Activated T-cell treated with anti-CD3 and anti-CD28 coated beads, Interleukin-2, amount 50 U/mL, for 72 hours (primary cell): ENCODE data around the gene AMPH. TPM values are rescaled to one million over a fixed set of nuclear protein-coding genes. Genes with fewer than 3 reads are reported as not detected.
"Not testable (repeated sequence)": the region's sequence is repeated elsewhere in the genome, so short reads cannot be mapped to it uniquely, and the experiment has no call there.

ENCODE experiments used
- ATAC-seq, 2 donors: fragments of 150-1000 bp; cut with Tn5 transposase; replicated peaks in 1 of 2; 2 replicates each; pipeline ENCODE4 v1.10.0; 2021; ENCODE audit warnings: moderate library complexity in 2 of 2, mild to moderate bottlenecking in 1 of 2
- DNase-seq, 2 donors: peaks; one replicate each; pipeline ENCODE4 v3.0.0; 2021 to 2022; ENCODE audit warnings: mixed read lengths in 1 of 2
- H3K27ac Mint-ChIP-seq: one replicate; pipeline ENCODE4 v1.8.0; 2022; ENCODE audit warnings: mild to moderate bottlenecking, moderate library complexity, mixed read lengths
- H3K27me3 Mint-ChIP-seq: one replicate; pipeline ENCODE4 v1.8.0; 2022; ENCODE audit warnings: low read depth, mixed read lengths
- H3K36me3 Mint-ChIP-seq, 2 donors: one replicate each; pipeline ENCODE4 v1.8.0; 2022; ENCODE audit warnings: mixed read lengths in 2 of 2, mild to moderate bottlenecking in 1 of 2; ENCODE audit not compliant: insufficient read depth in 2 of 2
- H3K4me1 Mint-ChIP-seq: one replicate; pipeline ENCODE4 v1.8.0; 2022; ENCODE audit warnings: low read depth, mixed read lengths
- H3K4me3 Mint-ChIP-seq, 2 donors: one replicate each; pipeline ENCODE4 v1.8.0; 2022; ENCODE audit warnings: mild to moderate bottlenecking in 2 of 2, mixed read lengths in 2 of 2, moderate library complexity in 2 of 2
- H3K9me3 Mint-ChIP-seq, 2 donors: one replicate each; pipeline ENCODE4 v1.8.0; 2022; ENCODE audit warnings: mixed read lengths in 2 of 2
- total RNA-seq, 2 donors: library from RNA; stranded (reverse); gene quantifications; one replicate each; pipeline ENCODE4 v1.2.3, GENCODE V29; 2022

AMPH gene
- total RNA-seq, 2 donors from 2014 or later = 0.07 to 0.53 TPM

DNA sequence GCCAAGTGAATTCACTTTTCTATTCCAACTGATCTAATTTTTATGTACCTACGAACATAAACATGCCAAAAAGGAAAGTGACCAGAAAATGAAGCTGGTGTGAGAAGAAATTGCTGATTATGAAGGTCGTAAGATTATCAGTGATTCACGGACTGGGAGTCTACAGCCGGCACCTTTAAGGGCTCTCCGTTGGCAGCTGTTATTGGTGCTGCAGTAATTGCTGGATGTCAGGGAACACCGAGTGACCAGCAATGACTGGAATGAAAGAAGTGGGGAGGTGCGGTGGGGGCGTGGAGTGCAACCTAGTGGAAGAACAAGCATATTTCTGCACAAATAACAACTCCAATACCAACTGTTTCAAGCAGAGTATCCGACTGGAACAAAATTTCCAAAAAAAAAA lies 247.9 kb downstream of the AMPH start:
- H3K27me3 Mint-ChIP-seq = no peaks in the 10 kb centered on the region
- no peak overlapping the region for H3K27ac Mint-ChIP-seq
- H3K4me1 Mint-ChIP-seq = peaks cover 5% of the 10 kb centered on the region
- H3K36me3 Mint-ChIP-seq = peaks cover 4 to 6% of the 10 kb centered on the region in 2 donors
- DNase-seq = no peak
- ATAC-seq = no peak
- no peaks in the 10 kb centered on the region for H3K9me3 Mint-ChIP-seq
- no peak overlapping the region for H3K4me3 Mint-ChIP-seq

DNA sequence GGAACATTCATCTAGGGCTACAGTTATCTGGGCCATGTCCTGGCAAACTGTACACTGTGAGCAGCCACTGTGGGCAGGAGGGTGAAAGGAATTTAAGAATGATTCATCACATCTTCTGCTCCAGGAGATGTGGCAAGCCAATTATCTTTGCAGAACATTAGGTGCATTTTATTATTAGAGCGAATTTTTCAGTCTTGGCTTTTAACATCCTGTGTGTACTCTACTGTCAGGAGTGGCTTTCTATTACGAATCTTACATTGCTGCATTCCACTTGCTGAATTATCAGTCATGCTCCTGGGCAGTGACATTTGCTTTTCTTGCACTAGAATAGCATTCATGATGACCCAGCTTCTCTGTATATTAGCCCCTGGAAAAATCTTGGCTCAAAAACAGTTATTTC lies 248.5 kb downstream of the AMPH start:
- ATAC-seq = no peak
- Mint-ChIP-seq H3K27me3 (no peaks in the 10 kb centered on the region), H3K4me1 (peaks cover 5% of the 10 kb centered on the region), H3K27ac (no peak overlapping the region), H3K9me3 (no peaks in the 10 kb centered on the region), H3K36me3 (peaks cover 4 to 6% of the 10 kb centered on the region in 2 donors), H3K4me3 (no peak overlapping the region)
- no peak for DNase-seq

DNA sequence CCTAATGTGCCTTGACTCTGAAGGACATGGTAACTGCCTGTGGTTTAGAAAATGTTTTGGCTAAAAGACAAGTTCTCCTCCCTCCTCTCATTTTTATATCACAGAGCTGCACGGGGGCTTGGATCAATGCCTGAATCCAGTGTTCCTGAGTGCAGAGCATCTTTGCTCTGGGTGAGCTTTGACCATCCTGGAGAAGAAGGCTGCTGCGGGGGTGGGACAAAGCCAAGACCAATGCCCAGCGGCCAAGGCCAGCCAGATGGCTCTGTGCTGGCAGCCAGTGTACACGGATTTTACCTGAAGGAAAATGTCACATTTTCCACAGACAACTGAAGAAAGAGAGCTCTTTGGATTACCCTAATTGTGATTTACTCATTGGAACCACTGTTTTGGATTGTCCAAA lies 255.7 kb downstream of the AMPH start:
- DNase-seq (no peak), ATAC-seq (no peak)
- no peak overlapping the region for H3K4me3 Mint-ChIP-seq
- H3K4me1 Mint-ChIP-seq = peaks cover 6% of the 10 kb centered on the region
- H3K9me3 Mint-ChIP-seq = no peaks in the 10 kb centered on the region
- H3K27me3 Mint-ChIP-seq = no peaks in the 10 kb centered on the region
- peaks cover 6 to 7% of the 10 kb centered on the region in 2 donors for H3K36me3 Mint-ChIP-seq
- H3K27ac Mint-ChIP-seq = no peak overlapping the region

DNA sequence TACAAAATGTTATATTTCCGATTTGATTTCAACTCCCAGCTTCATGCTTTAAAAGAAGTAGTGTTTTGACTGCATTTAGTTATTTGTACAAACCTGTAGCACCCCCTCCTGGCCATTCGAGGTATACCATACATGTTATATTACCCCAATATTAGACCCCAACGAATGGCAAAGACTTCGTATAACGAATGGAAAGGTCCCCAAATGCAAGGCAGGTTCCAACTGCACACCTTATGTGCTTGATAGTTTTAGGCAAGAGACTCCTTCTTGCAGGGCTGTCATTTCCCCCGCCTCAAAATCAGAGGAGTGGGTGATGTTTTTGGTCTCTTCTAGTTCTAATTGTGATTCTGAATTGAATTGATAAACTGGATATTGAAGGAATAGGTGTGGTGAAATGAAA lies 256.7 kb downstream of the AMPH start:
- H3K4me3 Mint-ChIP-seq = no peak overlapping the region
- peaks cover 14% of the 10 kb centered on the region for H3K4me1 Mint-ChIP-seq
- no peaks in the 10 kb centered on the region for H3K9me3 Mint-ChIP-seq
- no peaks in the 10 kb centered on the region for H3K27me3 Mint-ChIP-seq
- ATAC-seq (peak in 1 of 2 donors; percentile 42), DNase-seq (peak; percentile 45 to 60)
- peaks cover 2% of the 10 kb centered on the region in 2 donors for H3K36me3 Mint-ChIP-seq
- no peak overlapping the region for H3K27ac Mint-ChIP-seq

DNA sequence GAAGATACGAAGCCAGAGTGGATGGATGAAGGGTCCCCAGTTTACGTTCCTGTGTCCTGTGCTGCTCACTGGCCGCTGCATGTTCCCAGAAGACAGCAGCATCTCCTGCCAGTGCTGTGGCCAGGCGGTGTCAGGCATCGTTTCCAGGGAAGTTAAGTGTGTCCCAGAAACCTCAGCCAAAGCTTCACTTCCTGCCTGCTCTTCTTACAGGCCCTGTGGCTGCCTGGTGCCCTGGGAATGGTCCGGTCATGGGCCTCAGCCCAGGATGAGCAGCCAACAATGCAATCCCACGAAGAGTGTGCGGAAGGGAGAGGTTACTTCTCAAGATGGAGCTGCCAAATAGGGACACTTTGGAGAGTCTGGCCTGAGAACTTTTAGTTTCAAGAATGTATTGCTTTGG lies 258.0 kb downstream of the AMPH start:
- no peaks in the 10 kb centered on the region for H3K9me3 Mint-ChIP-seq
- peaks cover 2% of the 10 kb centered on the region in 2 donors for H3K36me3 Mint-ChIP-seq

DNA sequence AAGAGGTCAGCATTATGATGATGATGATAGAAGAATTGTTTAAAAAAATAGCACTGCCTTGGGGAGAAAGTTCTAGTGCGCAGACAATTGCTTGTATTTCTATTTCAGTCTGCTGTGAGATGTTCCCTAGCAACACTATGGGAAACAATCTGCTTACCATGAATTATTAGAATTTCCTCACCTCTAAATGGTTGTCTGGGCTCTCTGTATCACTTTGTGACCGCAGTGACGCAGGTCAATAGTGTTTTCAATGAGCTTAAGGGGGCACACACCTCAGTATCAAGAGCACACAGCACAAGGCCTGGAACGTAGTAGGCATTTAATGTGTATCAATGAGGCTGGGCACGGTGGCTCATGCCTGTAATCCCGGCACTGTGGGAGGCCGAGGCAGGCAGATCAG lies 258.9 kb downstream of the AMPH start:
- ATAC-seq = no peak
- Mint-ChIP-seq H3K4me3 (no peak overlapping the region), H3K27ac (no peak overlapping the region), H3K27me3 (no peaks in the 10 kb centered on the region), H3K36me3 (peaks cover 1 to 2% of the 10 kb centered on the region in 2 donors), H3K4me1 (peaks cover 34% of the 10 kb centered on the region), H3K9me3 (no peaks in the 10 kb centered on the region)
- no peak for DNase-seq

More for the DNA sequence above, 258.0 kb downstream of the AMPH start:
- Mint-ChIP-seq H3K4me3 (no peak overlapping the region), H3K27me3 (no peaks in the 10 kb centered on the region), H3K27ac (no peak overlapping the region), H3K4me1 (peaks cover 26% of the 10 kb centered on the region)
- no peak for ATAC-seq
- DNase-seq = no peak

DNA sequence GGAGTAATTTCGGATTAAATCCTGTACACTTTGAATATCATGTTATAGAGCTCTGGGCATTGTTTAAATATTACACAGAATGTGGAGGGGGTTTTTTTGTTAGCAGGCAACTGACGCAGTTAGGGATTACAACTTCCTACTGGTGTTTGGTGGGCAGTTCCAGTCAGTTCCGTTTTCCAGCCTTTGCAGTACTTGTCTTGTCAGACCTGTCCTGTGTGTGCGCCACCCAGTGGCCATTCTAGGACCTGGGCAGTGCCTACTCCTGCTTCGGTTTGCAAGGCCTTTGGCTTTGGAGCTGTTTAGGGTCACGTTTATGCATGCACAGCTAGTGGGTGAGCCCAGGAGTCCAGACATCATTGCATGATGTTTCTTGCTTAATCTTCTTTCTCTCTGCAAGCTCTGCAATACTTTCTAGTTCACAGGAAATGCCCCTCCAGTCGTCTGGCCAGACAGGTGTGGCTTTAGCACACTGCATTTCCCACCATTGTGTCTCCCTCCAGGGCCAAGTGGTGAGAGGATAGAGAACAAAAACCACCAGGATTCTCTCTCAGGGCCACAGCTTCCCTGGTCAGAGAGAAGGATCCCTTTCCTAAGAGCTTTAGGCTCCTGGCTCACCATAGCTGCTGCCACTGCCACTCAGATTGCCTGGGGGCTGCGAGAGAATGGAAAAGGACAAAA lies 261.2 kb downstream of the AMPH start:
- Mint-ChIP-seq H3K4me1 (peaks cover 45% of the 10 kb centered on the region), H3K4me3 (peak overlapping the region in 1 of 2 donors; percentile 72), H3K9me3 (no peaks in the 10 kb centered on the region), H3K27me3 (no peaks in the 10 kb centered on the region), H3K36me3 (no peaks in the 10 kb centered on the region), H3K27ac (peak overlapping the region; percentile 93)
- peak; percentile 72 to 76 for DNase-seq
- ATAC-seq = peak; percentile 54 to 62

DNA sequence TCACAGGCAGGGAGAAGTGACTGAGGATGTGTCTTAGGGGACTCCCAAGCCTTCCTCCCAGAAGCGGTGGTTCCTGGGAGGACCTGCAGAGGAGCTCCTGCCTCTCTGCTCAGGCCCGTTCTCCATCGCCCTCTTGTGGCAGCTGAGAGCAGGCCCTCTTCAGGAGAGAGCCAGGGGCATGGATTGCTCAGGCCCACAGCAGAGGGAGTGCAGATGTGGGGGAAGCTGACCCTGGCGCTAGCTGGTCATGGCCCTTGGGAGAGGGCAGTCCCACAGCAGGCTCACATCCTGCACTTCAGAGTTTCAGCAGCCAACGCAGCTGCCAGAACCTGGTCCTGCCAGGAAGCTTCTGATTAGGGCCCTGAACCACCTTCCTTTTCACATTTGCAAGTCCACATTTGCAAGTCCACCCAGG lies 263.0 kb downstream of the AMPH start:
- Mint-ChIP-seq H3K27ac (peak overlapping the region; percentile 79), H3K36me3 (peaks cover under 1 to 2% of the 10 kb centered on the region in 2 donors), H3K27me3 (no peaks in the 10 kb centered on the region), H3K4me1 (peaks cover 60% of the 10 kb centered on the region), H3K9me3 (no peaks in the 10 kb centered on the region), H3K4me3 (peak overlapping the region; percentile 56 to 65)
- peak; percentile 64 to 67 for ATAC-seq
- DNase-seq = peak; percentile 79

DNA sequence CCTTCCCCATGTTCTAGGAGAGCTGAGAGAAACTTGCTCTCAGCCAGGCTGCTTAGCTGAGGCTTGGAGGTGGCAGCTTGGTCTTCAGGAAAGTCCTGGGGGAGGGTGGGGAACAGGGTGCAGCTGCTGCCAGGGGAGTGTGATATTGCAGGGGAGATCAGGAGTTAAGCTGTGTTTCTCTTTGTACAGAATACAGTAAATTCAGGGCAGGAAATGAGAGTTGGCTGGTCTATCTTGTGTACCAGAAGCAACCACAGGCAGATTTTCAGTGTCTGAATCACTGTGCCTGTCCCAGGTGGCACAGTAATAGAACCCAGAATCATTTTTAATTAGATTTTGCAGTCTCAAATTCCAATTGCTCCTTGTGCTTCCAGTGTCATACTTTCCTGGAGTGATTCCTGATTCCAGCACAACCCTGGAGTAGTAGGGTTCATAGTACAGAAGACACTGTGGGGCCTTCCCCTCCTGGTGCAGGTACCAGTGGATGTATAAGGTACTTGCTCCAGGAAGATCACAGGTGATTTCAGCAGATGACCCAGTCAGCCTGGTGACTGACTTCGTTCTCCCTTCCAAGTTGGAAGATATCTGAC lies 263.8 kb downstream of the AMPH start:
- ATAC-seq (peak; percentile 71 to 76), DNase-seq (peak; percentile 40 to 42)
- Mint-ChIP-seq H3K4me1 (peaks cover 68% of the 10 kb centered on the region), H3K36me3 (peaks cover 2 to 4% of the 10 kb centered on the region in 2 donors), H3K4me3 (peak overlapping the region; percentile 56 to 65), H3K27me3 (no peaks in the 10 kb centered on the region), H3K9me3 (no peaks in the 10 kb centered on the region), H3K27ac (peak overlapping the region; percentile 93)

DNA sequence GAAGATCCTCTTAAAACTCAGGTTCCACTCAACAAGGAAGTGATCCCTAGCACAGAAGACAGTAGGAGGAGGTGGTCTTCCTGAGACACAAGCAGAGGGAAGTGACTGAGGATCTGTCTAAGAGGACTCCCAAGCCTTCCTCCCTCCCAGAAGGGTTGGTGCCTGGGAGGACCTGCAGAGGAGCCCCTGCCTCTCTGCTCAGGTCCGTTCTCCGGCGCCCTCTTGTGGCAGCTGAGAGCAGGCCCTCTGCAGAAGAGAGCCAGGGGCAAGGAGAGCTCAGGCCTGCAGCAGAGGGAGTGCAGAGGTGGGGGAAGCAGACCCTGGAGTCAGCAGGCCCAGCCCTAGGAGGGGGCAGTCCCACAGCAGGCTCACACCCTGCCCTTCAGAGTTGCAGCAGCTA lies 267.8 kb downstream of the AMPH start:
- H3K27me3 Mint-ChIP-seq, H3K9me3 Mint-ChIP-seq: not testable (repeated sequence)
- Mint-ChIP-seq H3K36me3 (peaks cover 4 to 11% of the 10 kb centered on the region in 2 donors), H3K27ac (peak overlapping the region; percentile 99), H3K4me3 (peak overlapping the region; percentile 87 to 99), H3K4me1 (peaks cover 81% of the 10 kb centered on the region)
- ATAC-seq = peak; percentile 20 to 26
- DNase-seq = peak; percentile 77 to 78

DNA sequence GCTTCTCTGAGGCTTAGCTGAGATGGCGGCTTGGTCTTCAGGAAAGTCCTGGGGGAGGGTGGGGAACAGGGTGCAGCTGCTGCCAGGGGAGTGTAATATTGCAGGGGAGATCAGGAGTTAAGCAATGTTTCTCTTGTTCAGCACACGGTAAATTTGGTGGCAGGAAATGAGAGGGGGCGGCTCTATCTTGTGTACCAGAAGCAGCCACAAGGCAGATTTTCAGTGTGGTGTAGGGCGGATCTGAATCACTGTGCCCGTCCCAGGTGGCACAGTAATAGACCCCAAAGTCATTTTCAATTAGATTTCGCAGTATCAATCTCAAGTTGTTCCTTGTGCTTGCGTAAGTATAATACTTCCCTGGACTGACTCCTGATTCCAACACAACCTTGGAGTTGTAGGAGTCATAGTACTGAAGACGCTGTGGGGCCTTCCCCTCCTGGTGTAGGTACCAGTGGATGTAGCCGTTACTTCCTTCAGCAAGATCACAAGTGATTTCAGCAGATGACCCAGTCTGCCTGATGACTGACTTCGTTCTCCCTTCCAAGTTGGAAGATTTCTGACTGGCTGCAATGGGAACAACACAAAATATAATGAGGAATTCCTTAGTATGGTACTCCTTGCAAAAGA lies 268.4 kb downstream of the AMPH start:
- DNase-seq (peak; percentile 62 to 73), ATAC-seq (peak; percentile 56 to 61)
- not testable (repeated sequence) for H3K27me3 Mint-ChIP-seq, H3K9me3 Mint-ChIP-seq
- Mint-ChIP-seq H3K36me3 (peaks cover 4 to 11% of the 10 kb centered on the region in 2 donors), H3K27ac (peak overlapping the region; percentile 99), H3K4me1 (peaks cover 80% of the 10 kb centered on the region), H3K4me3 (peak overlapping the region; percentile 87 to 99)

DNA sequence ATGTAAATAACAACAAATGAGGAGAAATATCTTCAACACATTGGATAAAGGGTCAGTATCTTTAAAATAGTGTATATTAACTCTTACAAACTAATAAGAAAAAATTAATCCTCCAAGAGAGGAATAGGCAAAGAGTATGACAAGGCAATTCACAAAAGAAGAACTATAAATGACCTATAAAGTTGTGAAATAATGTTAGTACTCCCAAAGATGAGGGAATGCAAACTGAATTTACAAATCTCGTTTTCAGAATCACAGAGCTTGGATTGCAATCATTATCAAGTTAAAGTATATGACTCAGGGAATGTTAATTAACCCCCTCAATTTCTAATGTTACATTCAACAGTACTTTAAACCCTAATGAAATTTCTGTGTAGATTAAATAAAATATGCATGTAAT lies 270.4 kb downstream of the AMPH start:
- Mint-ChIP-seq H3K9me3 (no peaks in the 10 kb centered on the region), H3K4me3 (peak overlapping the region; percentile 95 to 96), H3K4me1 (peaks cover 81% of the 10 kb centered on the region), H3K27me3 (no peaks in the 10 kb centered on the region), H3K36me3 (peaks cover 4 to 15% of the 10 kb centered on the region in 2 donors), H3K27ac (peak overlapping the region; percentile 99)
- DNase-seq (no peak), ATAC-seq (no peak)

DNA sequence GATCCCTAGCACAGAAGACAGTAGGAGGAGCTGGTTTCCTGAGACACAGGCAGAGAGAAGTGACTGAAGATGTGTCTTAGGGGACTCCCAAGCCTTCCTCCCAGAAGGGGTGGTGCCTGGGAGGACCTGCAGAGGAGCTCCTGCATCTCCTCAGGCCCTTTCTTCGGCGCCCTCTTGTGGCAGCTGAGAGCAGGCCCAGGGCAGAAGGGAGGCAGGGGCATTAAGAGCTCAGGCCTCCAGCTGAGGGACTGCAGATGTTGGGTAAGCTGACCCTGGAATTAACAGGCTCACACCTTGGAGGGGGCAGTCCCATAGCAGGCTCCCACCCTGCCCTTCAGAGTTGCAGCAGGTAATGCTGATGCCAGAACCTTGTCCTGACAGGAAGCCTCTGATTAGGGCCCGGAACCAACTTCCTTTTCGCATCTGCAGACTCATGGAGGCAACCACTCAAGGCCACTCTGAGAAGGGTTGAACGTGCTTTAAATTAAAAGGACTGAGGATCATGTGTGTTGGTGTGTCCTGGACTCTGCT lies 272.0 kb downstream of the AMPH start:
- DNase-seq = peak; percentile 79 to 88

More for the DNA sequence above, 272.0 kb downstream of the AMPH start:
- H3K27me3 Mint-ChIP-seq, H3K9me3 Mint-ChIP-seq: not testable (repeated sequence)
- H3K27ac Mint-ChIP-seq = peak overlapping the region; percentile 99
- peaks cover 4 to 19% of the 10 kb centered on the region in 2 donors for H3K36me3 Mint-ChIP-seq
- peak; percentile 71 for ATAC-seq
- peak overlapping the region; percentile 95 to 96 for H3K4me3 Mint-ChIP-seq
- H3K4me1 Mint-ChIP-seq = peaks cover 86% of the 10 kb centered on the region
